H9 (cell line): Measurements from ENCODE around the gene AKNAD1. TPM values are rescaled to one million over a fixed set of nuclear protein-coding genes. Genes with fewer than 3 reads are reported as not detected.

Experiments used
- DNase-seq: peaks from one replicate; pipeline ENCODE4 v3.0.0-alpha.2; 2017
- H2AFZ ChIP-seq: one replicate; pipeline ENCODE4 v1.6.1; 2013; ENCODE audit warnings: mild to moderate bottlenecking, low read length, control low read depth, moderate library complexity
- H2AK5ac ChIP-seq: 2 replicates; pipeline ENCODE4 v1.6.1; 2013; ENCODE audit warnings: low read length, control low read depth, mixed read lengths; ENCODE audit not compliant: insufficient read length
- H2BK120ac ChIP-seq: one replicate; pipeline ENCODE4 v1.6.1; 2013; ENCODE audit warnings: low read depth, mild to moderate bottlenecking, low read length, control low read depth, inconsistent platforms; ENCODE audit not compliant: poor library complexity, severe bottlenecking
- H2BK12ac ChIP-seq: 2 replicates; pipeline ENCODE4 v1.6.1; 2013; ENCODE audit warnings: low read length, control low read depth, mixed read lengths, low read depth; ENCODE audit not compliant: insufficient read length
- H2BK15ac ChIP-seq: 2 replicates; pipeline ENCODE4 v1.6.1; 2013; ENCODE audit warnings: low read depth, low read length, control low read depth
- H2BK20ac ChIP-seq: one replicate; pipeline ENCODE4 v1.6.1; 2013; ENCODE audit warnings: low read depth, mild to moderate bottlenecking, low read length, control low read depth, inconsistent platforms; ENCODE audit not compliant: poor library complexity, severe bottlenecking
- H2BK5ac ChIP-seq: 2 replicates; pipeline ENCODE4 v1.6.1; 2013; ENCODE audit warnings: low read length, control low read depth, mixed read lengths; ENCODE audit not compliant: insufficient read length
- H3K14ac ChIP-seq: 2 replicates; pipeline ENCODE4 v1.6.1; 2013; ENCODE audit warnings: low read length, control low read depth; ENCODE audit not compliant: insufficient read depth
- H3K18ac ChIP-seq: 2 replicates; pipeline ENCODE4 v1.6.1; 2013; ENCODE audit warnings: low read depth, mild to moderate bottlenecking, mixed read lengths, low read length, control low read depth; ENCODE audit not compliant: insufficient read length
- H3K23ac ChIP-seq: 2 replicates; pipeline ENCODE4 v1.6.1; 2013; ENCODE audit warnings: low read length, control low read depth, mixed read lengths, low read depth; ENCODE audit not compliant: insufficient read length
- H3K23me2 ChIP-seq: 2 replicates; pipeline ENCODE4 v1.6.1; 2013; ENCODE audit warnings: low read depth, mild to moderate bottlenecking, mixed read lengths, low read length, control low read depth; ENCODE audit not compliant: insufficient read length, poor library complexity, severe bottlenecking
- H3K27ac ChIP-seq: 2 replicates; pipeline ENCODE4 v1.5.1; 2013; ENCODE audit warnings: low read length, control low read depth, mixed read lengths, low read depth; ENCODE audit not compliant: insufficient read length
- H3K27me3 ChIP-seq: 2 replicates; pipeline ENCODE4 v1.6.1; 2013; ENCODE audit warnings: low read length, control low read depth, inconsistent platforms; ENCODE audit not compliant: insufficient read depth
- H3K4ac ChIP-seq: 2 replicates; pipeline ENCODE4 v1.6.1; 2013; ENCODE audit warnings: low read depth, mild to moderate bottlenecking, control low read depth, inconsistent platforms, low read length, moderate library complexity
- H3K4me1 ChIP-seq: 2 replicates; pipeline ENCODE4 v1.6.1; 2013; ENCODE audit warnings: low read length, control low read depth, inconsistent platforms; ENCODE audit not compliant: insufficient read depth
- H3K4me2 ChIP-seq: 2 replicates; pipeline ENCODE4 v1.6.1; 2013; ENCODE audit warnings: low read length, control low read depth, mixed read lengths; ENCODE audit not compliant: insufficient read length, insufficient read depth
- H3K56ac ChIP-seq: 2 replicates; pipeline ENCODE4 v1.6.1; 2013; ENCODE audit warnings: low read depth, mild to moderate bottlenecking, mixed read lengths, low read length, control low read depth; ENCODE audit not compliant: insufficient read length
- H3K79me1 ChIP-seq: 2 replicates; pipeline ENCODE4 v1.6.1; 2013; ENCODE audit warnings: low read depth, mild to moderate bottlenecking, moderate library complexity, low read length, control low read depth, inconsistent platforms; ENCODE audit not compliant: insufficient read depth, poor library complexity, severe bottlenecking
- H3K79me2 ChIP-seq: 2 replicates; pipeline ENCODE4 v1.6.1; 2013; ENCODE audit warnings: low read length, control low read depth, inconsistent platforms; ENCODE audit not compliant: insufficient read depth
- H3K9ac ChIP-seq: 2 replicates; pipeline ENCODE4 v1.6.1; 2013; ENCODE audit warnings: low read length, control low read depth, mixed read lengths; ENCODE audit not compliant: insufficient read length; ENCODE audit errors: extremely low read depth
- H3K9me3 ChIP-seq: one replicate; pipeline ENCODE4 v1.6.1; 2013; ENCODE audit warnings: low read depth, low read length, inconsistent platforms; ENCODE audit not compliant: control insufficient read depth
- H3T11ph ChIP-seq: one replicate; pipeline ENCODE4 v1.6.1; 2013; ENCODE audit warnings: mild to moderate bottlenecking, low read length, control low read depth, inconsistent platforms
- H4K20me1 ChIP-seq: one replicate; pipeline ENCODE4 v1.6.1; 2013; ENCODE audit not compliant: control insufficient read depth, insufficient read length, insufficient read depth
- H4K5ac ChIP-seq: 2 replicates; pipeline ENCODE4 v1.6.1; 2013; ENCODE audit warnings: low read depth, mild to moderate bottlenecking, mixed read lengths, low read length, control low read depth; ENCODE audit not compliant: insufficient read length
- H4K8ac ChIP-seq: replicated peaks from 2 replicates; pipeline ENCODE4 v1.6.1; 2013; ENCODE audit warnings: low read length, control low read depth, mixed read lengths, low read depth; ENCODE audit not compliant: insufficient read length
- H4K91ac ChIP-seq: 2 replicates; pipeline ENCODE4 v1.6.1; 2013; ENCODE audit warnings: low read depth, mild to moderate bottlenecking, moderate library complexity, mixed read lengths, low read length, control low read depth; ENCODE audit not compliant: insufficient read length
- H3K27ac Mint-ChIP-seq, 3 experiments: 2 replicates in 2 of 3; 3 replicates in 1 of 3; pipeline ENCODE4 v1.8.0; 2020 to 2021; ENCODE audit warnings: mixed read lengths in 3 of 3, mild to moderate bottlenecking in 1 of 3, moderate library complexity in 1 of 3
- H3K27me3 Mint-ChIP-seq: 2 replicates; pipeline ENCODE4 v1.8.0; 2021; ENCODE audit warnings: low read depth, mild to moderate bottlenecking, moderate library complexity, mixed read lengths
- H3K36me3 Mint-ChIP-seq, 3 experiments: 2 replicates in 2 of 3; 3 replicates in 1 of 3; pipeline ENCODE4 v1.8.0; 2020 to 2021; ENCODE audit warnings: low read depth in 3 of 3, mixed read lengths in 3 of 3; ENCODE audit not compliant: insufficient read depth in 1 of 3
- H3K4me1 Mint-ChIP-seq, 2 experiments: 2 replicates each; pipeline ENCODE4 v1.8.0; 2020; ENCODE audit warnings: mixed read lengths in 2 of 2
- H3K4me3 Mint-ChIP-seq, 2 experiments: 2 replicates in 1 of 2; 3 replicates in 1 of 2; pipeline ENCODE4 v1.8.0; 2020 to 2021; ENCODE audit warnings: mild to moderate bottlenecking in 2 of 2, mixed read lengths in 2 of 2, moderate library complexity in 1 of 2
- H3K9me3 Mint-ChIP-seq, 2 experiments: 2 replicates in 1 of 2; 3 replicates in 1 of 2; pipeline ENCODE4 v1.8.0; 2020; ENCODE audit warnings: mild to moderate bottlenecking in 2 of 2, mixed read lengths in 2 of 2, moderate library complexity in 1 of 2
- WGBS: extraction: QIAGEN DNeasy Blood & Tissue Kit; methylation state at CpG from one replicate; pipeline ENCODE4 v1.1.7; 2013; ENCODE audit warnings: missing lambda C conversion rate, low lambda C conversion rate, mixed read lengths; ENCODE audit not compliant: insufficient read length; ENCODE audit errors: extremely low coverage; 5-methylcytosine and 5-hydroxymethylcytosine counted together
- total RNA-seq: library from RNA; stranded (reverse); gene quantifications from 2 replicates; pipeline ENCODE4 v1.2.1, GENCODE V29; 2021
- TF ChIP-seq, protein P1 (sequence below): fragments of 200-600 bp; sonication (generic); conservative IDR thresholded peaks from 3 replicates; pipeline ENCODE4 v1.8.0; 2021; ENCODE audit warnings: antibody characterized with exemption, mild to moderate bottlenecking

AKNAD1 gene
- total RNA-seq, 1 experiment from 2014 or later, result not detected

DNA sequence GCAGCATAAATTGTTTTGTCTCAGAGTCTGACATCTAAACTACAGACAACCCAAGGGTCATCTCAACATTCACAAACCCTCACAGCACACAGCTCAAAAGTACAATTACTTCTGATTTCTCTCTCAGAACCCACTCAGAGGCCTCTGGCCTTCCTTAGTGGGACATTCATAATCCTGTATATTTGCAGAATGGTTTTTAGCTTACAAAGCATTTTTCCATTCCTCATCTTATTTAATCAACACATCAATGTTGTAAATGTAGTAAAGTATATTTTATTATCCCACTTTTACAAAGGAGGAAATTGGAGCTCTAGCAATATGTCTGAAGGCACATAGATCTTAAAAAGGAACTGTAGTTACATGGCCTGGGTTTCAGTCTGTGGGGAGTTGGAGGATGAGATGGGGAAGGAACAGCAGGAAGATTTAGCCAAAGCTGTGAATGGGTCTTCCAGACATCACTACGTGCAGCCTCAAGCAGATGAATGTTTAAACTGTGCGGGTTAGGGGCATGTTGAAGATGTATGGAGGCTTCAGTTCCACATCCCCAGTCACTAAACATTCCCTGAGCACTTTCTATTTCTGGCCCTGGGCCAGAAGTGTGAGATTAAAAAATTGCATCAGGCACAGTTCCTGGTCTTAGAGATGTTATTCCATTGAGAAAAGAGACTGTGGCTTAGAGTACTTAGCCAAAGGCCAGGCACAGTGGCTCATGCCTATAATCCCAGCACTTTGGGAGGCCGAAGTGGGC lies 13.3 kb downstream of the AKNAD1 start:
- Histone ChIP-seq H3K4ac (no peak overlapping the region), H2BK15ac (no peak overlapping the region), H3K27me3 (no peaks in the 10 kb centered on the region), H2BK5ac (no peak overlapping the region), H2AK5ac (no peak overlapping the region), H3K79me2 (no peaks in the 10 kb centered on the region), H4K91ac (no peak overlapping the region), H4K20me1 (no peaks in the 10 kb centered on the region), H3K9me3 (no peaks in the 10 kb centered on the region), H3K14ac (no peak overlapping the region), H3K27ac (no peak overlapping the region), H2AFZ (no peak overlapping the region), H3T11ph (no peak overlapping the region), H3K4me2 (no peak overlapping the region), H2BK120ac (no peak overlapping the region), H3K9ac (no peak overlapping the region), H4K5ac (no peak overlapping the region), H3K4me1 (no peaks in the 10 kb centered on the region), H3K56ac (no peak overlapping the region), H3K79me1 (no peaks in the 10 kb centered on the region), H3K23ac (no peak overlapping the region), H3K23me2 (no peaks in the 10 kb centered on the region), H2BK20ac (no peak overlapping the region), H3K18ac (no peak overlapping the region), H2BK12ac (no peak overlapping the region), H4K8ac (no peak overlapping the region)
- TF ChIP-seq, protein P1, sequence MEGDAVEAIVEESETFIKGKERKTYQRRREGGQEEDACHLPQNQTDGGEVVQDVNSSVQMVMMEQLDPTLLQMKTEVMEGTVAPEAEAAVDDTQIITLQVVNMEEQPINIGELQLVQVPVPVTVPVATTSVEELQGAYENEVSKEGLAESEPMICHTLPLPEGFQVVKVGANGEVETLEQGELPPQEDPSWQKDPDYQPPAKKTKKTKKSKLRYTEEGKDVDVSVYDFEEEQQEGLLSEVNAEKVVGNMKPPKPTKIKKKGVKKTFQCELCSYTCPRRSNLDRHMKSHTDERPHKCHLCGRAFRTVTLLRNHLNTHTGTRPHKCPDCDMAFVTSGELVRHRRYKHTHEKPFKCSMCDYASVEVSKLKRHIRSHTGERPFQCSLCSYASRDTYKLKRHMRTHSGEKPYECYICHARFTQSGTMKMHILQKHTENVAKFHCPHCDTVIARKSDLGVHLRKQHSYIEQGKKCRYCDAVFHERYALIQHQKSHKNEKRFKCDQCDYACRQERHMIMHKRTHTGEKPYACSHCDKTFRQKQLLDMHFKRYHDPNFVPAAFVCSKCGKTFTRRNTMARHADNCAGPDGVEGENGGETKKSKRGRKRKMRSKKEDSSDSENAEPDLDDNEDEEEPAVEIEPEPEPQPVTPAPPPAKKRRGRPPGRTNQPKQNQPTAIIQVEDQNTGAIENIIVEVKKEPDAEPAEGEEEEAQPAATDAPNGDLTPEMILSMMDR, result no peak
- Mint-ChIP-seq H3K36me3 (no peaks in the 10 kb centered on the region; a peak in 1 of 7 replicates), H3K4me1 (peaks cover 17 to 24% of the 10 kb centered on the region in 2 experiments), H3K4me3 (no peak overlapping the region), H3K9me3 (no peaks in the 10 kb centered on the region), H3K27ac (no peak overlapping the region), H3K27me3 (no peaks in the 10 kb centered on the region; the same call in 1 of the 2 replicates)
- no CpG with 5 or more reads among the region's 3 CpGs for WGBS
- DNase-seq, result no peak
